COR-L47 (cell line): Measurements from ENCODE around the gene SOAT1.
"Not testable (repeated sequence)": the region's sequence is repeated elsewhere in the genome, so short reads cannot be mapped to it uniquely, and the experiment has no call there.

Source experiments
- DNase-seq: peaks from one replicate; lab custom pipeline; 2025; lab: John Stamatoyannopoulos, UW

Gene SOAT1

DNA sequence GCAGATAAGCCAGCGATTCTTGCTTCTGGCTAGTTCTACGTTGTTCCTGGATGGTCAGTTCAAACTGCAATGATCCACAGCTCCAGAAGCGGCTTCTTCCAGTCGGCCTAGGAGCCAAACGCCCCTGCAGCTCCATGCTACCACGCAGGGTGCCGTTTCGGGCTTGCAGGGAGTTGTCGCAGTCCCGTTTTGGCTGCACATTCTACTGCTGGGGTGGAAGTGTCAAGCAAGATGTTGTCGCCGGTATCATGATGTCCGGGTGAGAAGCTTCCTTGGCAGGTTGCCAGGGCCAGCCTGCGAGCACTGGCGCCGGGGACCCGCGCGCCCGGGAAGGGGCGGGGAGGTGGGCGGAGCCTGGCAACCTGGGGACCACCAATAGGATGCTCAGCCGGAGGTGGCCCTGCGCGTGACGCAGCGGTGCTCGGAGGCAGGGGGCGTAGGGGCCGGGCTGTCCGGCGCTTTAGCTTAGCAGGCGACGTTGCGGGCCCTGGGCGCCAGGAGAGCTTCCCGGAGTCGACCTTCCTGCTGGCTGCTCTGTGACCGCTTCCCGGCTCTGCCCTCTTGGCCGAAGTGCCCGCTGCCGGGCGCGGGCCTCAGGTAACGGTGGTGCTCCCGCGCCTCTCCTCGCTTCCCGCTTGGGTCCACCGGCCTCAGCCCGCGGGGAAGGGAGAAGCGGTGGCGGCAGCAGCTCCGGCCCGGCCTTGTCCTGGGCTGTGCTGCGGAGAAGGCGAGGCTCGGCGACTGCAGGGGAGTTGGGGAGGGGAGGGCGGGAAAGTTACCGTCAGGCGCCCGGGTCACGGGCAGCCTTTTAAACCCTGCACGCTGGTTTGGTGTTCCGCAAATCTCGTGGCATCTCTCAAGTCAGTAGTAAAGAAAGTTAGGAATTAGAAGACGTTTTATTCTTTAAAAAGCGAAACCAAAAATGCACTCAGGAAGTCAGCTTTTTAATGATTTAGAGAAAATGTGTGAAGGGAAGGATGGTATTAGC lies at the start of gene SOAT1:
Gene SOAT1, plus strand, starts transcription at position 458 of the 988 bp plus-strand sequence. CDS start 8,888 bp downstream, outside the sequence.
- peak; percentile 93 for DNase-seq

DNA sequence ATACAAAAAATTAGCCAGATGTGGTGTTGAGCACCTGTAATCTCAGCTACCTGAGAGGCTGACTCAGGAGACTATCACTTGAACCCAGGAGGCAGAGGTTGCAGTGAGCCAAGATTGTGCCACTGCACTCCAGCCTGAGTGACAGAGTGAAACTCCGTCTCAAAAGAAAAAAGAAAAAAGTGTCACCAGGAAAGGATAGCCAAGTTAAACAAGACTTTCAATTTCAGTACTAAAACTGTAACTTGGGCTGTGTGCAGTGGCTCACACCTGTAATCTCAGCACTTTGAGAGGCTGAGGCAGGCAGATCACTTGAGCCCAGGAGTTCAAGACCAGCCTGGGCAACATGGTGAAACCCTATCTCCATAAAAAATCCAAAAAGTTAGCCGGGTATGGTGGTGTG lies 48.2 kb upstream of the SOAT1 start:
- not testable (repeated sequence) for DNase-seq

- DNase-seq = no peak
Measured at GRCh38 chr1:179247923-179248322, 45.7 kb upstream of the SOAT1 start.

DNA sequence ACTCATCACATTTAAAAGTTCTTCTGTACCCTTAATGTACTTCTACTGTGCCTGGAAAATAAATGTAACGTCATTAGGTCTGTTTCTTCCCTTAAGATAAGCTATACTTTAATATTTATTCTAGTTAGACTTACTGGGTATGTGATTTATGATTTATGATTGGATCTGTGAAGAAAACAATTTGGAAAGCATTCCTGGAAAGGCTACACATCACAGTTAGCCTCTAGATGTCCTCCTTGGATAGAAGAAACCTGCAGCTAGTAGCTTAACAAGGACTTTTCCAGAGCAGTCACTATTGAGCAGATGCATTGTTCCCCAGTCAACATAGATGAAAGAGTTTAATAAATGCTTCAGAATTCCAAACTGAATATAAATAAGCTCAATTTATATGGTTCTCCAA lies 41.9 kb upstream of the SOAT1 start:
- DNase-seq = peak; percentile 44

GRCh38 chr1:179252606-179253005 lies 41.0 kb upstream of the SOAT1 start:
- no peak for DNase-seq

DNA sequence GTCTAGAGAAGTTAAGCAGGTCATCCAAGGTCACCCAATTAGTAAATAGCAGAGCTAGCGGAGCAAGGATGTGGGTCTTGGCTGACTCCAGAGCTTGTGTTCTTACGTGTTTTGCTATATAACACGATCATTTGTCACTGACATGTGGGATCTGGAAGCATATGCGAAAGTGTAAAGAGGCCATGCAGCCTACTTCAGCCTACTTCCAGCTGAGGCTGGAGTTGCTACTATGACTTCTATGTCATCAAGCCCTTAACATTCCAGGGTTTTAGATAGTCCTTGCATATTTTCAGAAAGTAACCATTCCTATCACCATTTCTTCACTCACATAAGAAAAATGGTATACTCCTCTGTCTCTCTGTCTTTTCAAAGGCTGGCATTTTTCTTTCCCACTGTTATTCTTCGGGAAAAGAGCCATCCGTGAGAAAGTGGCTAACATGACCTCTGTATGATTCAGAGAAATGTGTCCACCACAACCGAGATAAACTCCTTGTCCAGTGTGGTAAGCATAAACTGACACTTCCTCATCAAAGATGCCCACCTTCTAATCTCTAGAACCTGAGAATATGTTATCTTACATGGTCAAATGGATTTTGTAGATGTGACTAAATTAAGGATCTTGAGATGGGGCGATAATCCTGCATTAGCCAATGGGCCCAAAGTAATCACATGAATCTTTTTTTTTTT lies 40.2 kb upstream of the SOAT1 start:
- no peak for DNase-seq

DNA sequence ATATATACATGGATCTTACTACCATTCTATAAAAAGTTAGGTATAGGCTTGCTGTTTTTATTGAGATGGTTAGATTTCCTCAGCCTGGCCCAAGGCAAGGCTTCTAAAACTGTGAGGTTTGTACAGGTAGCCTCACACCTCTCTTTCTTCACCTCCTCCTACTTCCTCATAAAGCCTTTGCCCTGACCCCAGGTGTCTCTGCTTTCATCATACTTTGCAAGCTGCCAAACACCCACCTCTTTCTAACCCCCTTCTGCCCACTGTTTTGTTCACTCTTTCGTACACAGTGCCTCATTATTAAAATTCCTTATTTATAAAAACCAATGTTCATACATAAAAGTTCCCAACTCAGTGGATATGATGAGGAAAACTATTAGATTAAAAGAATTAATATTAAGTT lies 31.4 kb upstream of the SOAT1 start:
- no peak for DNase-seq

- no peak for DNase-seq
Measured at GRCh38 chr1:179263121-179263520, 30.5 kb upstream of the SOAT1 start.

- DNase-seq = no peak
Measured at GRCh38 chr1:179264507-179264906, 29.1 kb upstream of the SOAT1 start.

DNA sequence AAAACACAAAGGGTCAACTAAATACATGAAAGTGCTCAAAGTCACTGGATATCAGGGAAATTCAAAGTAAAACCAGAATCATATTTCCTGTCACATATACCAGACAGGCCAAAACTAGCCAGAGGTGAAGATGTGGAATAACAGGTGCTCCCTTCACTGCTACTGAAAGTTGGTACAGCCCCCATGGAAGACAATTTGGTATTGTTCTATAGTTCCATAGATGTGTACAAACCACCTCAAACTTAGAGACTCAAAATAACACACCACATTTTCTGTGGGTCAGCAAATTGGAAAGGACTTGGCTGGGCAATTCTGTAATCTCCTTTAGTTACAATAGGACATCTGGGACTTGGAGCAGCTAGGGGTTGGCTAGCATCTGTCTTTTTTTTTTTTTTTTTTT lies 24.5 kb upstream of the SOAT1 start:
- DNase-seq = no peak

DNA sequence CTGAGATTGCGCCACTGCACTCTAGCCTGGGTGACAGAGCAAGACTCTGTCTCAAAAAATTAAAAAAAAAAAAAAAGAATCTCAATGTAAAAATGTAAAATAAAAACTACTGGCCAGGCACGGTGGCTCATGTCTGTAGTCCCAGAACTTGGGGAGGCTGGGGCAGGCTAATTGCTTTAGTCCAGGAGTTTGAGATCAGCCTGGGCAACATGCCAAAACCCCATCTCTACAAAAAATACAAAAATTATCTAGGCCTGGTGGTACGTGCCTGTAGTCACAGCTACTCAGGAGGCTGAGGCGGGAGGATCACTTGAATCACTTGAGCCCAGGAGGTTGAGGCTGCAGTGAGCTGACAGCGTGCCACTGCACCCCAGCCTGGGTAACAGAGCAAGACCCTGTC lies 19.2 kb upstream of the SOAT1 start:
- not testable (repeated sequence) for DNase-seq

DNA sequence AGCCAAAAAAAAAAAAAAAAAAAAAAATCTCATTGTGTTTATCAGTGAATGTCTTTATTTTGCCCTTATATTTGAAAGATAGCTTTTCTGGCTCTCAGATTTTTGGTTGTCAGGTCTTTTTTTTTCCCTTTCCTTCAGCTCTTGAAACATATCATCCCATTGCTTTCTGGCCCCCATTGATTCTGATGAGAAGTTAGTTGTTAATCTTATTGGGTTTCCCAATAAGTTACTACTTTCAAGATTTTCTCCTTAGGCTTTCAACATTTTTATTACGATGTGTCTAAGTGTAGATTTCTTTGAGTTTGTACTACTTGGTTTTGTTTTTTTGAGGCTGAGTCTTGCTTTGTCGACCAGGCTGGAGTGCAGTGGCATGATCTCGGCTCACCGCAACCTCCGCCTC lies 14.7 kb upstream of the SOAT1 start:
- no peak for DNase-seq

- DNase-seq = no peak
Measured at GRCh38 chr1:179283992-179284391, 9.6 kb upstream of the SOAT1 start.

GRCh38 chr1:179287946-179288345 lies 5.7 kb upstream of the SOAT1 start:
- no peak for DNase-seq

GRCh38 chr1:179288977-179289376 lies 4.6 kb upstream of the SOAT1 start:
- no peak for DNase-seq

DNA sequence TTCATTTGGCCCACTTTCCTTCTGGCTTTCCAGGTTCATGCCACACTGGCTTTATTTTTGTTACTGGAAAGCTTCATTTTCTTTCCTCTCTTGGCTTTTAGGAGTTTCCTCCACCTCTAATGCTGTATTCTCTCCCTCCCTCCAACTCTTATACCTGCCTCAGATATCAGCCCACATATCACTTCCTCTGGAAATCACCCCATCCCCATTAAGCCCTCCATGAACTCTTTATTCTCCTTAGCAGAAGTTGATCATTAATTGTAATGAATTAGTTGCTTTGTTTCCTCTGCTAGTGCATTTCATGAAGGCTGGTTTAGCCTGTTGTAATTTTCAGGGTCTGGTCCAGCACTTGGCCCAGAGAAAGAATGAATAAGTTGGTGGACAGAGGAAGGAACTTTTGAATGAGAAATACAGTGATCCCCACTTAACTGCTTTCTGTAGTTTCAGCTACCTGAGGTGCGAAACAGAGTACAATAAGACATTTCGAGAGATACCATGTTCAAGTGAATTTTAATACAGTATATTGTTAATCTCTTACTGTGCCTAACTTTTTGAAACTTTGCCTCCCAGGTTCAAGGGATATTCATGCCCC lies 1.7 kb downstream of the SOAT1 start:
- no peak for DNase-seq

GRCh38 chr1:179296356-179297104 lies 2.9 kb downstream of the SOAT1 start:
- DNase-seq = no peak

DNA sequence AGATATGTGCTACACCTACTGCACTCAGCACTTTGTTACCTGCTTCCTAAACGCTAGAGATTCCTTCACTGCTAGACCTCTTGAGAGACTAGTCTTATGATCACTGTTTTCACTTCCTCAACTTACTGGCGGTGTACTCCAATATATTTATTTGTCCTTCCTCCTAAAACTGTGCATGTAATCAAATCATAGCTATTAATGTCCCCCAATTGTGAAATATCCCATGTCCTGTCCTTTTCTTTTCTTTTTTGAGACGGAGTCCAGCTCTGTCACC lies 3.4 kb downstream of the SOAT1 start:
- no peak for DNase-seq

GRCh38 chr1:179298952-179299351 lies 5.4 kb downstream of the SOAT1 start:
- no peak for DNase-seq

DNA sequence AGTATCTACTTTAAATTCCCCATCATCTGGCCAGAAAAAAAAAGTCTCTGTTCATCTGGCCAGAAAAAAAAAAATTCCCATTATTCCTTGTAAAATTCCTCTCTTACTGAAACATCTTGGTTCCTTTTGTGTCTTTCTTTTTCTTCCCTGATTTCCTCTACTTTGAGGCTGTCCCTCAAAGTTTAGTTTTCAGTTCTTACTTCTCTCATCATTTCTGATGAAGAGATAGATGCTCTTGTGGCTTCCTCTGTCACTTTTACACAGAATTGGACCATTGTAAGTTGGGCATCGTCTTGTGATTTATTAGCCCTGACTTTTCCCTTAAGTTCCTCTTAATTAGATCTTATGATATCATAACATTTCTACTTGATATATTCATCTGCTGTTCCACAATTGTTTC lies 6.5 kb downstream of the SOAT1 start:
- DNase-seq = no peak

GRCh38 chr1:179302070-179302469 lies 8.5 kb downstream of the SOAT1 start:
- DNase-seq = no peak

DNA sequence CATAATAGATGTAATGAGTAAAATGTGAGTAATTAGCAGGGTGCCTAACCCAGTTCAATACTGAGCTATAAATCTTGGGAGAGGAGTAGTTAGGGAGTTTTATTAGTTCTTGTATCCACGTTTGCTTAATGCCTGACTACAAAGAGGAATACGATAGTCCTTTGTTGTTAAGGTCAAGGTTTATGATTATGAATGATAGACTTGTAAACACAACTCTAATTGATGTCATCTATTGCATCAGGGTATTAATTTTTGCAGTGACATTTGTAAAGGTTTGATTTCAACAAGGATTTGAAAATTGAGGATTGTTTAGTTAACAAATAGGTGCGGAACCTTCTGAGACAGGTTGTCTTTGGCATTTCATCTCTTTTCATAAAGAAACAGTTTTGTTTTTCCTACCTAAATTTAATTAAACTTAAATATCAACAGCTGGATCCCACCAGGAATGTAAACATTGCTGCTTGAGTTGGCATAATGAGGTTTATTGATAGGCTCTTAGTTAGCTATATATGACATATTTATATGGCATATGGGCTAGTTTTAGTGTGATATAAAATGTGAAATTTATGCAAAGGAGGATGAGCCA lies 9.7 kb downstream of the SOAT1 start:
- DNase-seq = peak; percentile 46
